ENCODE data around the gene NAP1L3. TPM values are rescaled to one million over a fixed set of nuclear protein-coding genes. Genes with fewer than 3 reads are reported as not detected.

The NAP1L3 gene
- total RNA-seq, result 1 to 10 TPM in 2 of 6 experiments, under 1 TPM in 4; 0.11 to 1.3 (median 0.26) TPM
- long read RNA-seq, partial matches to known transcripts, result 0 of 1 reads
- long read RNA-seq, other reads (novel, unspliced or antisense), result 0 of 1 reads

- Histone ChIP-seq H3K36me3 (no peaks in the 10 kb centered on the region), H3K4me3 (peak within 1 kb of the TSS; percentile 11 to 32 (median 32)), H3K27me3 (peaks cover 0 to 15% of the 10 kb centered on the region in 2 donors), H3K4me1 (no peaks in the 10 kb centered on the region), H3K9me3 (no peaks in the 10 kb centered on the region), H3K27ac (no peak within 1 kb of the TSS)
- peak; percentile 55 to 78 (median 75) for ATAC-seq
- peak; percentile 27 to 57 (median 35) for DNase-seq
- intact Hi-C loops (cut with DNase I), result no loop called here
- no peak for TF ChIP-seq POLR2A (IDR thresholded peaks at IDR 0.05)
- TF ChIP-seq CTCF (IDR thresholded peaks at IDR 0.05), result no peak
- WGBS (ENCODE audit: insufficient coverage, low coverage, low lambda C conversion rate, missing lambda C conversion rate), result 7% methylated on average over 22 of the region's 51 CpGs
Observed at GRCh38 chrX:93673056-93673868, at the start of gene NAP1L3. TSS of gene NAP1L3 (minus strand) at chrX:93673578. CDS start at chrX:93673304, 274 bp downstream.

GRCh38 chrX:93711076-93711475, 37.7 kb upstream of the NAP1L3 start:
- Histone ChIP-seq H3K27ac (no peak overlapping the region), H3K27me3 (peaks cover 0 to 4% of the 10 kb centered on the region in 2 donors), H3K9me3 (no peaks in the 10 kb centered on the region), H3K4me1 (no peaks in the 10 kb centered on the region), H3K4me3 (no peak overlapping the region), H3K36me3 (no peaks in the 10 kb centered on the region)
- intact Hi-C loops (cut with DNase I), result no loop called here
- DNase-seq (no peak), ATAC-seq (no peak)
- 90% methylated on average over 4 of the region's 4 CpGs for WGBS (ENCODE audit: insufficient coverage, low coverage, low lambda C conversion rate, missing lambda C conversion rate)
- TF ChIP-seq POLR2A (IDR thresholded peaks at IDR 0.05) (no peak), CTCF (IDR thresholded peaks at IDR 0.05) (no peak)

GRCh38 chrX:93703701-93704100, 30.3 kb upstream of the NAP1L3 start:
- Histone ChIP-seq H3K4me1 (no peaks in the 10 kb centered on the region), H3K27ac (no peak overlapping the region), H3K4me3 (no peak overlapping the region), H3K36me3 (no peaks in the 10 kb centered on the region), H3K27me3 (peaks cover 0 to 5% of the 10 kb centered on the region in 2 donors), H3K9me3 (no peaks in the 10 kb centered on the region)
- DNase-seq (no peak), ATAC-seq (no peak)
- 35% methylated on average over 2 of the region's 2 CpGs for WGBS (ENCODE audit: insufficient coverage, low coverage, low lambda C conversion rate, missing lambda C conversion rate)
- intact Hi-C loops (cut with DNase I), result no loop called here
- TF ChIP-seq CTCF (IDR thresholded peaks at IDR 0.05) (no peak), POLR2A (IDR thresholded peaks at IDR 0.05) (no peak)

GRCh38 chrX:93695981-93696380, 22.6 kb upstream of the NAP1L3 start:
- Histone ChIP-seq H3K4me1 (no peaks in the 10 kb centered on the region), H3K27ac (no peak overlapping the region), H3K9me3 (no peaks in the 10 kb centered on the region), H3K4me3 (no peak overlapping the region), H3K27me3 (peaks cover 0 to 5% of the 10 kb centered on the region in 2 donors), H3K36me3 (no peaks in the 10 kb centered on the region)
- intact Hi-C loops (cut with DNase I), result no loop called here
- DNase-seq (no peak), ATAC-seq (no peak)
- no peak for TF ChIP-seq CTCF (IDR thresholded peaks at IDR 0.05)
- no peak for TF ChIP-seq POLR2A (IDR thresholded peaks at IDR 0.05)
- WGBS (ENCODE audit: insufficient coverage, low coverage, low lambda C conversion rate, missing lambda C conversion rate), result 84% methylated on average over 6 of the region's 6 CpGs

Data from right lobe of liver (tissue), 6 donors.